Measurements from ENCODE around the gene IRF4.

- TF ChIP-seq CTCF (conservative IDR thresholded peaks at IDR 0.05; ENCODE audit: low read length) = no peak
- no peak for TF ChIP-seq EZH2phosphoT487 (IDR thresholded peaks at IDR 0.05; ENCODE audit: borderline replicate concordance)
Measured at GRCh38 chr6:415087-415486, 23.5 kb downstream of the IRF4 start.

Measured in Loucy (cell line).